ENCODE results near the gene TCL1B.

- TF ChIP-seq CTCF (IDR thresholded peaks at IDR 0.05) (no peak), POLR2A (IDR thresholded peaks at IDR 0.05) (no peak)
Measured at GRCh38 chr14:95681153-95681552, 5.1 kb upstream of the TCL1B start.
